Spleen (tissue), 7 donors: ENCODE results near the gene SLCO4A1.

Source experiments
- CTCF ChIP-seq, 11 experiments: fragments of 200-600 bp in 7 of 11; fragments of 450-650 bp in 4 of 11; sonication (generic) in 4 of 11; IDR thresholded peaks in 8 of 11; conservative IDR thresholded peaks in 3 of 11; 1 replicate in 7 of 11; 2 replicates in 4 of 11; pipeline versions ENCODE4 v1.4.0 to v1.8.0; 2016 to 2021; ENCODE audit warnings: antibody characterized with exemption in 11 of 11, inconsistent platforms in 4 of 11, mild to moderate bottlenecking in 1 of 11
- POLR2A ChIP-seq, 3 donors: fragments of 450-650 bp; IDR thresholded peaks; one replicate each; pipeline ENCODE4 v1.5.1; 2017; ENCODE audit warnings: antibody characterized with exemption in 3 of 3, mild to moderate bottlenecking in 1 of 3
- donor health status: DM: no; HTN: no; CAD: no; lungs with moderate emphysema.
- donor health status: DM: no; HTN: no; CAD: no.
- donor health status: DM: no; HTN: no; CAD: no.

- TF ChIP-seq CTCF (IDR thresholded peaks at IDR 0.05 in 8 of 11, conservative IDR thresholded peaks at IDR 0.05 in 3 of 11) (no peak), POLR2A (IDR thresholded peaks at IDR 0.05) (no peak)
These were observed 13.2 kb downstream of the SLCO4A1 start for GRCh38 chr20:62655282-62656196.
